Suprapubic skin (tissue), 4 donors: ENCODE data around the gene PEMT.

Source experiments
- POLR2A ChIP-seq, 2 donors: fragments of 450-650 bp; IDR thresholded peaks; one replicate each; pipeline ENCODE4 v1.6.1; 2017; ENCODE audit warnings: antibody characterized with exemption in 2 of 2, mild to moderate bottlenecking in 2 of 2, moderate library complexity in 2 of 2
- POLR2AphosphoS5 ChIP-seq, 3 donors: sonication (generic); formaldehyde crosslinking; IDR thresholded peaks; one replicate each; pipeline ENCODE4 v1.6.1; 2017; ENCODE audit warnings: antibody characterized with exemption in 3 of 3
- TF ChIP-seq, protein P1 (sequence below), 2 donors: fragments of 200-600 bp in 1 of 2; fragments of 450-650 bp in 1 of 2; sonication (generic) in 1 of 2; IDR thresholded peaks; one replicate each; pipeline ENCODE4 v1.5.1; 2016 to 2019; ENCODE audit warnings: antibody characterized with exemption in 2 of 2, mild to moderate bottlenecking in 1 of 2, moderate library complexity in 1 of 2

DNA sequence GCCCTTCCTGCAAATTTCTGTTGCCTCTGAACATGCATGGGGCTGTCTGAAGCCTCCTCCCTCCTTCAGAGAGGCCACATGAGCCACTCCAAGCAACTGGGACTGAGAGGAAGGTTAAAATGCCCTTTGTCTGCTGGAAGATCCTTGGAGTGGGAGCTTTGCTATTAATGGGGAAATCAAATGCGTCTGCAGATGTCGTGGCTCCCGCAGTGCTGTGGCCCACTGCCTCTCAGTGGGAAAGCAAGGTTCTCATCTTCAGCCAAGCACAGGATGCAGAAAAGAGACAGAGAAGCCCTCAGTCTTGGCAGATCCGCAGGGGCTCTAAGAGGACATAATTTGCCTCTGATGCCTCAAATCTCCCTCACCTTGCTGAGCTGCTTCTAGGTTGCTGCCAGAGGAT lies 34.8 kb downstream of the PEMT start:
- TF ChIP-seq POLR2AphosphoS5 (IDR thresholded peaks at IDR 0.05), result no peak
- TF ChIP-seq, protein P1, sequence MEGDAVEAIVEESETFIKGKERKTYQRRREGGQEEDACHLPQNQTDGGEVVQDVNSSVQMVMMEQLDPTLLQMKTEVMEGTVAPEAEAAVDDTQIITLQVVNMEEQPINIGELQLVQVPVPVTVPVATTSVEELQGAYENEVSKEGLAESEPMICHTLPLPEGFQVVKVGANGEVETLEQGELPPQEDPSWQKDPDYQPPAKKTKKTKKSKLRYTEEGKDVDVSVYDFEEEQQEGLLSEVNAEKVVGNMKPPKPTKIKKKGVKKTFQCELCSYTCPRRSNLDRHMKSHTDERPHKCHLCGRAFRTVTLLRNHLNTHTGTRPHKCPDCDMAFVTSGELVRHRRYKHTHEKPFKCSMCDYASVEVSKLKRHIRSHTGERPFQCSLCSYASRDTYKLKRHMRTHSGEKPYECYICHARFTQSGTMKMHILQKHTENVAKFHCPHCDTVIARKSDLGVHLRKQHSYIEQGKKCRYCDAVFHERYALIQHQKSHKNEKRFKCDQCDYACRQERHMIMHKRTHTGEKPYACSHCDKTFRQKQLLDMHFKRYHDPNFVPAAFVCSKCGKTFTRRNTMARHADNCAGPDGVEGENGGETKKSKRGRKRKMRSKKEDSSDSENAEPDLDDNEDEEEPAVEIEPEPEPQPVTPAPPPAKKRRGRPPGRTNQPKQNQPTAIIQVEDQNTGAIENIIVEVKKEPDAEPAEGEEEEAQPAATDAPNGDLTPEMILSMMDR (IDR thresholded peaks at IDR 0.05), result no peak
- TF ChIP-seq POLR2A (IDR thresholded peaks at IDR 0.05), result no peak
